Camera-type eye (tissue), 1 donor: ENCODE results near the gene OGG1. TPM values are rescaled to one million over a fixed set of nuclear protein-coding genes. Genes with fewer than 3 reads are reported as not detected.

Experiments used
- total RNA-seq: library from RNA; depleted of rRNA; stranded (reverse); fragments of >200 nt; gene quantifications from one replicate; pipeline ENCODE4 v1.2.3, GENCODE V29; 2014

The OGG1 gene
- total RNA-seq: 35.8 TPM

GRCh38 chr3:9749645-9750555, at the start of gene OGG1:
OGG1 (plus strand) TSS chr3:9749952; CDS start chr3:9750287, 335 bp downstream.

DNA sequence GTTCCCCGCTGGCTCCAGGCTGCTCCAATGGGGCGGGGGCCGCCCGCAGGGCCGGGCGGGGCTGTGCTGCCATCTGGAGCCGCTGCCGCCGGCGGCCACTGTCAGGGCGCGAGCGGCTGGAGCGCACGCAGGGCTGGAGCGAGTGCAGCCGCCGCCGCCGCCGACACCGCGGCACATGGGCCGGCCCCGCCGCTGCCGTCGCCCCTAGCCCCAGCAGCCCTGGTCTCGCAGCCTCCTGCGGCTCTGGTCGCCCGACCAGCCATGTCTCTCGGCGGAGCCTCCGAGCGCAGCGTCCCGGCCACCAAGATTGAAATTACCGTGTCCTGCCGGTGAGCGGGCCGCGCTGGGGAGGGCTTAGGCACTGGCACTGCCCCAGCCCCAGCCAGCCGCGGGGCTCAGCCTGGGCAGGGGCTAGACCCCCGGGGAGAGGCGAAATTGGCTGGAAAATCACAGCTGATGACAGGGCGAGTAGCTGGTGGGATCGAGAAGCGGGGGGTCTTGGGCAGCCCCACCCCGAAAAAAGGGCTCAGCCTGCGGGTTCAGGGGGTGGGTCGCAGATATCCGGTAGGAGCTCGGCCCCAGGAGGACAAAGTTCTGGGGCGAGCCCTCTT, 45.9 kb upstream of the OGG1 start, which contains the start of gene CPNE9:
Gene CPNE9 (plus strand): TSS at position 98 of the 611 bp plus-strand sequence. CDS start 164 bp downstream, at position 262.

DNA sequence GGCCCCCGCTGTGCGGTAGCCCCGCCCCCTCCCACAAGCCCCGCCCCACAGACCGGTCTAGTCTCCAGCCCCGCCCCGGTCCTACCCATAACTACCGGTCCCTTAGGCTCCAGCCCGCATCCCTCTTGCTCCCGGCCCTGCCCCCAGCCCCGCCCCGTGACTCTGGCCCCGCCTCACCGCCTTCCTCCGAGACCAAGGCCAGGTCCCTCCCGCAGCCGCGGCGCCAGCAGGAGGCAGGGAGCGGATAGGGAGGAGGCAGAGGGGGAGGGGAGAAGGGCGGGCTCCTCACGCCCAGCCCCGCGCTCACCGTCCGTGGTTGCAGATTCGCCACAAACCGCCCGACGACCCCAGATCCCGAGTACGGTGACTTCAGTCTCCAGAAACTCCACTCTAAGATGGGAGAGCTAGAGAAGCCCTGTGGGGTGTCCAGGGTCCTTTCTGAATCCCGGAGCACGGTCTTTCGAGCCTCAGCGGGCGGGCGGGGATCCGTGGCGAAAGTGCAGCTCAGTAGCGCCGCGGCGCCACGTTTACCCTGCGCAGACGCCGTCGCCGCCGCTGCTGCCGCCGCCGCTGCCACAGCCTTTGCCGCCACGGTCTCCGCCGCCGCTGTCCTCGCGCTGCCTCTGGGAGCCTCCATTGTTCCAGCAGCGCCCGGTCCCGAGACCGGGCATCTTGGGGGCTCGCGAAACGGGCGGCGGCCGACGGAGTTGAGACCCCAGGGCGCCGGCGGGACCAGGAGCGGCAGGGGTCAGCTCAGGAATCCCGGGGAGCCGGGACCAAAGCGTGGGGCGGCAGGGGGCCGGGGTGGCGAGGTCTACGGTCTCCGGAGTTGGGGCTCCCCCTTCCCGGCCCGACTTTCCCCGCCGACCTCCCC, 18.3 kb upstream of the OGG1 start, which contains the start of gene BRPF1:
Gene BRPF1 (plus strand): TSS at position 530 of the 874 bp plus-strand sequence. CDS start 2,406 bp downstream, outside the sequence.

GRCh38 chr3:9769426-9770275, 19.9 kb downstream of the OGG1 start, which contains the start of gene CAMK1:
CAMK1 (minus strand) TSS chr3:9769947; CDS start chr3:9767749, 2,198 bp downstream.

DNA sequence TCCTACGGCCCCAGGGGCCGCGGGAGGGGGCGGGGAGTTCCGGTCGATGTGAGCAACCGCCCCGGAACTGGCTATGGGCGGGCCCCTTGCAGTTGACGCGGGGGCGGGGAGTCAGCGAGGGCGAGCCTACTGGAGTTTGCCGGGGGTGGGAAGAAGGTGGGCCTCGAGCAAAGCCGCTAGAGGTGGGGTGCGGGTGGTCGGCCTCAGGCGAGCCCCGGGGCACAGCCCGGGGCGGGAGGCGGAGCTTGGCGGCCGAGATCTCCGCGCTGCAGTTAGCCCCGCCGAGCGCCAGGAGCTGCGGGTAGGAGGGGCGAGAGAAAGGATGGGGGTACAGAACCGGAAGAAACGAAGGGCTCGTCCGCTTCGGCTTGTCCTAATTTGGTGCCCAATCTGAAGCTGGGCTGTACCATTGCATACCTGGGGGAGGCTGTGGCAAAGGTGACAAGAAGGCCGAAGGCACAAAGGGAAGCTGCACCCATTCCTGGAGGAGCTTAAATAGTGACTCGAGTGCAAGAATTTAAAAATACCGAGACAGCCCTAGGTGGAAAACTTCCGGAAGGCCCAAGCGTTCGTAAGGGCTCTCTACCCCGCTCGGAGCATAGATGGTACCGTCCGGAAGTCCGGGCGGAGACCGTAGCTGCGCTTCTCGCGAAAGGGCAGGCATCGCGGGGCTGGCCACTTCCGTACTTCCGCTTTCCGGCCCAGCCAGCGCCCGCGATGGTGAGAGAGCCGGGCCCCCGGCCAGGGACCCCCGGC, 42.8 kb downstream of the OGG1 start, which contains the start of the genes ARPC4 and TADA3:
Gene ARPC4 (plus strand): TSS at position 678 of the 756 bp plus-strand sequence. CDS start 40 bp downstream, at position 718.
Gene TADA3 (minus strand): TSS at position 69 of the 756 bp plus-strand sequence. CDS start 1,007 bp downstream, outside the sequence.

Other genes with a start within 250 kb of the OGG1 start
- 16.8 TPM for gene LHFPL4, start 196.1 kb upstream of the OGG1 start, total RNA-seq
- gene MTMR14, start 100.4 kb upstream of the OGG1 start, total RNA-seq: 32.8 TPM
- 3.8 TPM for gene CPNE9, start 46.1 kb upstream of the OGG1 start, total RNA-seq
- gene BRPF1, start 18.2 kb upstream of the OGG1 start, total RNA-seq: 26.8 TPM
- gene CAMK1, start 20.0 kb downstream of the OGG1 start, total RNA-seq: 20.4 TPM
- 44.0 TPM for gene TADA3, start 42.5 kb downstream of the OGG1 start, total RNA-seq
- 72.3 TPM for gene ARPC4, start 43.1 kb downstream of the OGG1 start, total RNA-seq
- gene TTLL3, start 60.3 kb downstream of the OGG1 start, total RNA-seq: 115 TPM
- gene RPUSD3, start 94.1 kb downstream of the OGG1 start, total RNA-seq: 29.3 TPM
- gene CIDEC, start 130.3 kb downstream of the OGG1 start, total RNA-seq: not detected
- gene JAGN1, start 140.7 kb downstream of the OGG1 start, total RNA-seq: 27.4 TPM
- 0.71 TPM for gene IL17RE, start 152.9 kb downstream of the OGG1 start, total RNA-seq
- 28.1 TPM for gene IL17RC, start 167.1 kb downstream of the OGG1 start, total RNA-seq
- 51.0 TPM for gene CRELD1, start 183.9 kb downstream of the OGG1 start, total RNA-seq
- 2.9 TPM for gene PRRT3, start 202.5 kb downstream of the OGG1 start, total RNA-seq
- 48.7 TPM for gene EMC3, start 236.9 kb downstream of the OGG1 start, total RNA-seq